Small intestine (tissue), 7 donors: ENCODE measurements around the gene FILIP1. TPM values are rescaled to one million over a fixed set of nuclear protein-coding genes. Genes with fewer than 3 reads are reported as not detected.

Experiments used
- DNase-seq, 2 donors: peaks; one replicate each; pipeline versions ENCODE4 v3.0.0 to v3.0.0-alpha.2; 2013
- FAIRE-seq: peaks from 2 replicates; lab custom pipeline; 2012; peaks lifted over from hg19 to GRCh38; lab: Jason Lieb, UNC
- H3K27ac ChIP-seq, 3 donors: one replicate each; pipeline ENCODE4 v1.5.1; 2013; ENCODE audit warnings: low read length in 2 of 3, mild to moderate bottlenecking in 2 of 3, control low read depth in 1 of 3, inconsistent platforms in 1 of 3, low read depth in 1 of 3, moderate library complexity in 1 of 3
- H3K27me3 ChIP-seq, 3 donors: one replicate each; pipeline ENCODE4 v1.6.1; 2013; ENCODE audit warnings: low read length in 3 of 3, inconsistent platforms in 1 of 3; ENCODE audit not compliant: control insufficient read depth in 3 of 3, insufficient read depth in 3 of 3
- H3K36me3 ChIP-seq, 3 donors: one replicate each; pipeline ENCODE4 v1.6.1; 2013; ENCODE audit warnings: low read length in 3 of 3, inconsistent platforms in 1 of 3, low read depth in 1 of 3, mild to moderate bottlenecking in 1 of 3, moderate library complexity in 1 of 3; ENCODE audit not compliant: control insufficient read depth in 3 of 3, insufficient read depth in 2 of 3
- H3K4me1 ChIP-seq, 3 donors: one replicate each; pipeline ENCODE4 v1.6.1; 2013; ENCODE audit warnings: low read length in 2 of 3, inconsistent platforms in 1 of 3, low read depth in 1 of 3, mild to moderate bottlenecking in 1 of 3, moderate library complexity in 1 of 3; ENCODE audit not compliant: control insufficient read depth in 3 of 3, insufficient read depth in 2 of 3
- H3K4me3 ChIP-seq, 3 donors: one replicate each; pipeline ENCODE4 v1.5.1; 2013; ENCODE audit warnings: low read length in 3 of 3, control low read depth in 1 of 3, inconsistent platforms in 1 of 3, low read depth in 1 of 3, mild to moderate bottlenecking in 1 of 3, moderate library complexity in 1 of 3
- H3K9me3 ChIP-seq, 2 donors: one replicate each; pipeline ENCODE4 v1.6.1; 2013; ENCODE audit warnings: low read depth in 1 of 2, low read length in 1 of 2; ENCODE audit not compliant: control insufficient read depth in 2 of 2, insufficient read depth in 1 of 2
- WGBS, 3 donors: extraction: QIAGEN DNeasy Blood & Tissue Kit; methylation state at CpG; one replicate each; pipeline ENCODE4 v1.1.7; 2013; 5-methylcytosine and 5-hydroxymethylcytosine counted together
- polyA plus RNA-seq, 4 donors: library from polyadenylated mRNA; stranded (reverse) in 3 of 4; unstranded in 1 of 4; fragments of 200-250 nt in 3 of 4; fragments of 120-200 nt in 1 of 4; gene quantifications; one replicate each; pipeline versions ENCODE4 v1.2.1 to v1.2.3, GENCODE V29; 2013
- donor health status: healthy with polysubstance abuse.
- donor health status: control.
- donor health status: control.
- donor health status: Bipolar disorder and iron deficiency.
- donor health status: healthy.

FILIP1 gene
- polyA plus RNA-seq, 4 donors = 0.54 to 1.8 (median 1.4) TPM; not detected in 1

- Histone ChIP-seq H3K9me3 (no peaks in the 10 kb centered on the region), H3K36me3 (peaks cover 2 to 15% (median 4%) of the 10 kb centered on the region in 3 donors), H3K27ac (no peak overlapping the region), H3K4me3 (no peak overlapping the region), H3K4me1 (peaks cover 0 to 5% (median 3%) of the 10 kb centered on the region in 3 donors), H3K27me3 (no peaks in the 10 kb centered on the region)
- DNase-seq (peak; percentile 49 to 53), FAIRE-seq (peak; percentile 79)
- WGBS, 3 donors = 46 to 57% (median 52%) methylated on average over 2 of the region's 2 CpGs
Observed at GRCh38 chr6:75266716-75267291, 226.8 kb downstream of the FILIP1 start.

GRCh38 chr6:75263401-75263750 is 230.2 kb downstream of the FILIP1 start:
- Histone ChIP-seq H3K36me3 (peaks cover 4 to 20% (median 4%) of the 10 kb centered on the region in 3 donors), H3K4me3 (no peak overlapping the region), H3K4me1 (peaks cover 0 to 3% (median 1%) of the 10 kb centered on the region in 3 donors), H3K27me3 (no peaks in the 10 kb centered on the region), H3K9me3 (no peaks in the 10 kb centered on the region), H3K27ac (no peak overlapping the region)
- no peak for DNase-seq
- FAIRE-seq = no peak

GRCh38 chr6:75262716-75263400 is 230.7 kb downstream of the FILIP1 start:
- H3K4me1 ChIP-seq = peaks cover 0 to 3% (median 0%) of the 10 kb centered on the region in 3 donors
- no peak overlapping the region for H3K27ac ChIP-seq
- FAIRE-seq (no peak), DNase-seq (no peak)
- H3K9me3 ChIP-seq = no peaks in the 10 kb centered on the region
- 86 to 90% (median 89%) methylated on average over 4 of the region's 4 CpGs for WGBS, 3 donors
- no peaks in the 10 kb centered on the region for H3K27me3 ChIP-seq
- H3K36me3 ChIP-seq = peaks cover 4 to 20% (median 4%) of the 10 kb centered on the region in 3 donors
- H3K4me3 ChIP-seq = no peak overlapping the region

- no peak overlapping the region for H3K4me3 ChIP-seq
- H3K27me3 ChIP-seq = no peaks in the 10 kb centered on the region
- 95 to 100% (median 96%) methylated on average over 1 of the region's 1 CpG for WGBS, 3 donors
- no peak for FAIRE-seq
- DNase-seq = no peak
- no peak overlapping the region for H3K27ac ChIP-seq
- H3K36me3 ChIP-seq = peaks cover 4 to 20% (median 9%) of the 10 kb centered on the region in 3 donors
- H3K4me1 ChIP-seq = no peaks in the 10 kb centered on the region
- no peaks in the 10 kb centered on the region for H3K9me3 ChIP-seq
Observed at GRCh38 chr6:75261299-75261698, 232.3 kb downstream of the FILIP1 start.

- Histone ChIP-seq H3K36me3 (peaks cover 7 to 14% (median 8%) of the 10 kb centered on the region in 3 donors), H3K4me3 (no peak overlapping the region), H3K9me3 (no peaks in the 10 kb centered on the region), H3K4me1 (no peaks in the 10 kb centered on the region), H3K27ac (no peak overlapping the region), H3K27me3 (no peaks in the 10 kb centered on the region)
- DNase-seq (no peak), FAIRE-seq (no peak)
- WGBS, 3 donors = 94 to 100% (median 97%) methylated on average over 1 of the region's 1 CpG
Observed at GRCh38 chr6:75257343-75258087, 236.1 kb downstream of the FILIP1 start.

GRCh38 chr6:75250552-75250951 is 243.0 kb downstream of the FILIP1 start:
- no peaks in the 10 kb centered on the region for H3K9me3 ChIP-seq
- H3K36me3 ChIP-seq = peaks cover 2 to 5% (median 4%) of the 10 kb centered on the region in 3 donors
- WGBS, 3 donors = 55 to 68% (median 64%) methylated on average over 2 of the region's 2 CpGs
- DNase-seq (no peak), FAIRE-seq (no peak)
- no peaks in the 10 kb centered on the region for H3K27me3 ChIP-seq
- no peaks in the 10 kb centered on the region for H3K4me1 ChIP-seq
- H3K4me3 ChIP-seq = no peak overlapping the region
- H3K27ac ChIP-seq = no peak overlapping the region

GRCh38 chr6:75249837-75250236 is 243.8 kb downstream of the FILIP1 start:
- Histone ChIP-seq H3K36me3 (peaks cover 2 to 4% (median 2%) of the 10 kb centered on the region in 3 donors), H3K4me3 (no peak overlapping the region), H3K27me3 (no peaks in the 10 kb centered on the region), H3K9me3 (no peaks in the 10 kb centered on the region), H3K4me1 (peaks cover 0 to under 1% (median 0%) of the 10 kb centered on the region in 3 donors), H3K27ac (no peak overlapping the region)
- FAIRE-seq = no peak
- DNase-seq = no peak

GRCh38 chr6:75246386-75246785 is 247.2 kb downstream of the FILIP1 start:
- peaks cover 0 to 3% (median 2%) of the 10 kb centered on the region in 3 donors for H3K4me1 ChIP-seq
- WGBS, 3 donors = 40 to 61% (median 51%) methylated on average over 2 of the region's 2 CpGs
- H3K27ac ChIP-seq = no peak overlapping the region
- FAIRE-seq (no peak), DNase-seq (no peak)
- no peaks in the 10 kb centered on the region for H3K9me3 ChIP-seq
- no peak overlapping the region for H3K4me3 ChIP-seq
- H3K27me3 ChIP-seq = no peaks in the 10 kb centered on the region
- H3K36me3 ChIP-seq = peaks cover 0 to 2% (median 0%) of the 10 kb centered on the region in 3 donors
